ENCODE results near the gene MB21D2.

GRCh38 chr3:192801985-192802384 is 115.7 kb downstream of the MB21D2 start:
- TF ChIP-seq CTCF (IDR thresholded peaks at IDR 0.05) (no peak), POLR2A (IDR thresholded peaks at IDR 0.05) (no peak)
